Neural progenitor cell (in vitro differentiated cells): Measurements from ENCODE around the gene INTS1.

Experiments used
- CTCF ChIP-seq: fragments of 200-600 bp; sonication (generic); IDR thresholded peaks from 2 replicates; pipeline ENCODE4 v1.5.1; 2017; ENCODE audit warnings: antibody characterized with exemption, mild to moderate bottlenecking
- EZH2 ChIP-seq: fragments of 200-600 bp; sonication (generic); IDR thresholded peaks from 2 replicates; pipeline ENCODE4 v1.6.1; 2017; ENCODE audit warnings: antibody characterized with exemption, mild to moderate bottlenecking, moderate library complexity

GRCh38 chr7:1552200-1552599 is 48.0 kb upstream of the INTS1 start:
- no peak for TF ChIP-seq CTCF
- no peak for TF ChIP-seq EZH2
